ENCODE measurements around the gene GABARAP. TPM values are rescaled to one million over a fixed set of nuclear protein-coding genes. Genes with fewer than 3 reads are reported as not detected.

GABARAP gene
- total RNA-seq, 4 donors from 2014 or later = 112 to 840 (median 273) TPM

DNA sequence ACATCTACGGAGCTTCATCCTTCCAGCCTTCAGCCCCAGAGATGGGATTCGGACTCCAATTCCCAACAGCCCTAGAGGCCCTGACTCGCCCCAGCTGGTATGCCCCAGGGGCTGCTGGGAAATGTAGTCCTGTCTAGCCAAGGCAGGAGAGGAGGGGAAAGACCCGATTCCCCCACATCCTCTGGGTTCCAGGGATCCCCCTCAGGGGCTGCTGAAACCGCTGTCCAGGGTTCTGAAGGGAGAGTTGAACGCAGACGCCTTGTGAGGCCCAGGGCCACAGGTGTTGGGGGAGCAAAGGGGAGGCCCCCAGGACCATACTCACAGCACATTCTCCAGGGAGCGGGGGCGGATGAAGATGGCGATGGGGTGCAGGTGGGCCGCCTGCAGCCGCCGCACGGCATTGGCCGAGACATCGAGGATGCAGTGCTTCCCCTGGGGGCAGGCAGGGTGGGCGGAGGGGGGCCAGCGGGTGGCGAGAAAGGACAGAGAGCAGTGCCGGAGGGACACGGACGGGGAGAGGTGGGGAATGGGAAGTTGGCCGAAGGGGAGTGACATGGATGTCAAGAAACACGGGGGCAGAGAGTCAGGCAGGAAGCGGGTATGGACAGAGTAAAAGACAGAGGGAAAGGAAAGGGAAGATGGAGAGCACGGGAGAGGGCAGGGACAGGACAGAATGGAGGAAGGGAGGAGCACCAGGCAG, 50.5 kb downstream of the GABARAP start:
- WGBS, 2 donors = 78 to 82% methylated on average over 26 of the region's 26 CpGs

DNA sequence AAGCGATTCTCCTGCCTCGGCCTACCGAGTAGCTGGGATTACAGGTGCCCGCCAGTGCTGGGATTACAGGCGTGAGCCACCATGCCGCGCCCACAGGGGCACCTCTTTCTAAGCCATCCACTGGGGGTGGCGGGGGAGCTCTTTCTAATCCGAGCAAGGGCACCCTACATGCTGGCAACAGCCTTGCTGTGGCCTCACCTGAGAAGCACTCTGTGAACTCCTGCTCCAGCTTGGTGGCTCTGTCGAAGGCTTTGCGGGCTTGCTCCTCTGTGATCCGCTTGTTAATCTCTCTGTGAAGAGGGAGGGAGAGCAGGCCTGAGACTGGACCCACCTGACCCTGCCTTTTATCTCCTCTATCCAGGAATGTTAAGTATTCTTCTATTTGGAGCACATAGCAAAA, 51.2 kb downstream of the GABARAP start:
- TF ChIP-seq POLR2A (IDR thresholded peaks at IDR 0.05) = no peak
- H3K4me3 ChIP-seq (replicated peaks in 1 of 3) = no peak overlapping the region
- H3K4me1 ChIP-seq = no peaks in the 10 kb centered on the region
- peaks cover 4 to 15% of the 10 kb centered on the region in 2 donors for H3K36me3 ChIP-seq
- H3K27ac ChIP-seq = no peak overlapping the region
- WGBS, 2 donors = 87 to 90% methylated on average over 8 to 10 of the region's 12 CpGs
- intact Hi-C loops (cut with DNase I) = no loop called here
- no peaks in the 10 kb centered on the region for H3K27me3 ChIP-seq
- no peaks in the 10 kb centered on the region for H3K9me3 ChIP-seq
- no peak for DNase-seq

More for the DNA sequence above, 50.5 kb downstream of the GABARAP start:
- no peak for TF ChIP-seq POLR2A (IDR thresholded peaks at IDR 0.05)
- TF ChIP-seq, protein P1, sequence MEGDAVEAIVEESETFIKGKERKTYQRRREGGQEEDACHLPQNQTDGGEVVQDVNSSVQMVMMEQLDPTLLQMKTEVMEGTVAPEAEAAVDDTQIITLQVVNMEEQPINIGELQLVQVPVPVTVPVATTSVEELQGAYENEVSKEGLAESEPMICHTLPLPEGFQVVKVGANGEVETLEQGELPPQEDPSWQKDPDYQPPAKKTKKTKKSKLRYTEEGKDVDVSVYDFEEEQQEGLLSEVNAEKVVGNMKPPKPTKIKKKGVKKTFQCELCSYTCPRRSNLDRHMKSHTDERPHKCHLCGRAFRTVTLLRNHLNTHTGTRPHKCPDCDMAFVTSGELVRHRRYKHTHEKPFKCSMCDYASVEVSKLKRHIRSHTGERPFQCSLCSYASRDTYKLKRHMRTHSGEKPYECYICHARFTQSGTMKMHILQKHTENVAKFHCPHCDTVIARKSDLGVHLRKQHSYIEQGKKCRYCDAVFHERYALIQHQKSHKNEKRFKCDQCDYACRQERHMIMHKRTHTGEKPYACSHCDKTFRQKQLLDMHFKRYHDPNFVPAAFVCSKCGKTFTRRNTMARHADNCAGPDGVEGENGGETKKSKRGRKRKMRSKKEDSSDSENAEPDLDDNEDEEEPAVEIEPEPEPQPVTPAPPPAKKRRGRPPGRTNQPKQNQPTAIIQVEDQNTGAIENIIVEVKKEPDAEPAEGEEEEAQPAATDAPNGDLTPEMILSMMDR (IDR thresholded peaks at IDR 0.05) = no peak
- H3K27ac ChIP-seq = no peak overlapping the region
- intact Hi-C loops (cut with DNase I) = no loop called here
- H3K9me3 ChIP-seq = no peaks in the 10 kb centered on the region
- H3K4me1 ChIP-seq = no peaks in the 10 kb centered on the region
- H3K27me3 ChIP-seq = no peaks in the 10 kb centered on the region
- H3K4me3 ChIP-seq (replicated peaks in 1 of 3) = no peak overlapping the region
- peak; percentile 27 to 33 for DNase-seq
- peaks cover 9 to 21% of the 10 kb centered on the region in 2 donors for H3K36me3 ChIP-seq

DNA sequence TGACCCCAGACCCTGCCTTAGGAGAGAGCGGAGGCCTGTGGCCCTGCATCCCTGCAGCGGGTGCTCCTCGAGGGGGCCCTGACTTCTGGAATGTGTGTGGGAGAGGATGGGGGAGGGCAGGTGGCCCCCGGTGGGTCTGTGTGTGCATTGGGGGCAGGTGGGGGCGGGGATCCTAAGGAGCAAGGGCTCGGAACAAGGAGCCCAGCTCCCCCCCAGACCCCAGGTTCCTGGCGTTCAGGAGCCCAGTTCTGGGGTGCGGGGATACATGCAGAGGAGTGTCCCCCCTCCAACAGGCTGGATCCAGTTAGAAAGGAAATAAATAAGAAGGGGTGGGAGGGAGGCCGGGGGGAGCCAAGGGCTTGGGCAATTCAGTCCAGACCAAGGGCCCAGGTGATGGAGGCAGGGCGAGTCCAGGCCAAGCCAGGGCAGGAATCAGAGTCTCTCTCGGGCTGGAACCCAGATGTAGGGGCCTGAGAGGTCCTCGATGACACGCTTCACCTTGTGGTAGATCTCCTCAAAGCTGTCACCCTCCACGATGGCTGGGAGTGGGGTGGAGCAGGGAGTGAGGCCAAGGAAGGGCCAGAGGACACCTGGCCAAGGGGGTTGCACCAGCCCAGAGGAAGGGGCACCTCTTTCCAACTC, 51.9 kb downstream of the GABARAP start:
- no peak for DNase-seq

More for the DNA sequence above, 51.9 kb downstream of the GABARAP start:
- TF ChIP-seq POLR2A (IDR thresholded peaks at IDR 0.05) = no peak
- TF ChIP-seq, protein P1 (IDR thresholded peaks at IDR 0.05) = no peak
- Histone ChIP-seq H3K27ac (no peak overlapping the region), H3K4me3 (replicated peaks in 1 of 3) (no peak overlapping the region), H3K36me3 (peaks cover 0 to 12% of the 10 kb centered on the region in 2 donors), H3K27me3 (no peaks in the 10 kb centered on the region), H3K9me3 (no peaks in the 10 kb centered on the region), H3K4me1 (no peaks in the 10 kb centered on the region)
- 82 to 92% methylated on average over 11 to 14 of the region's 14 CpGs for WGBS, 2 donors
- intact Hi-C loops (cut with DNase I) = no loop called here

MicroRNA genes within 50 kb of the gene (microRNA counts, 767-probe panel; counts per million panel counts)
- microRNA hsa-miR-324-3p (0 counts per million in 2 donors), microRNA hsa-miR-324-5p (2,758 to 5,100 counts per million in 2 donors)

Small RNA genes within 50 kb of the gene (microRNA-seq; reads per million reads assigned to microRNA genes)
- gene MIR324 = 994 reads per million, percentile 81 among the genes with 10 or more reads in this experiment

Small RNA genes within 50 kb of the gene (small RNA-seq; reads per million reads assigned to genes)
- gene AC120057.4 = not detected
- 0.66 reads per million for gene MIR324
- gene RF00019 = not detected

Other genes with a start within 250 kb of the GABARAP start
- gene ALOX12, start 246.4 kb downstream of the GABARAP start, total RNA-seq = not detected
- gene RNASEK, start 229.8 kb downstream of the GABARAP start, total RNA-seq = 100 to 1,000 TPM; 134 to 297 (median 200) TPM
- 10 to 100 TPM in 2 of 4 donors, 1 to 10 TPM in 2; 3.1 to 18.9 (median 7.6) TPM for gene BCL6B, start 219.4 kb downstream of the GABARAP start, total RNA-seq
- gene SLC16A13, start 206.4 kb downstream of the GABARAP start, total RNA-seq = 1 to 10 TPM; 1.2 to 6.7 (median 4.1) TPM
- gene SLC16A11, start 198.4 kb downstream of the GABARAP start, total RNA-seq = 10 to 100 TPM in 3 of 4 donors, 1 to 10 TPM in 1; 5.4 to 43.9 (median 18.8) TPM
- gene CLEC10A, start 162.2 kb downstream of the GABARAP start, total RNA-seq = 1 to 10 TPM in 3 of 4 donors, under 1 TPM in 1; 0.59 to 3.9 (median 2.1) TPM
- gene ASGR2, start 127.6 kb downstream of the GABARAP start, total RNA-seq = 1 to 10 TPM in 1 of 4 donors, not detected in 3; 1.0 TPM
- 1 to 10 TPM in 3 of 4 donors, not detected in 1; 3.0 to 6.5 (median 3.3) TPM for gene ASGR1, start 63.1 kb downstream of the GABARAP start, total RNA-seq
- gene DLG4, start 22.6 kb downstream of the GABARAP start, total RNA-seq = 10 to 100 TPM in 2 of 4 donors, 1 to 10 TPM in 2; 6.8 to 21.5 (median 12.4) TPM
- 1,000 to 10,000 TPM in 1 of 4 donors, 100 to 1,000 TPM in 3; 581 to 1,743 (median 795) TPM for gene ACADVL, start 22.5 kb downstream of the GABARAP start, total RNA-seq
- 10 to 100 TPM; 45.3 to 68.6 (median 49.0) TPM for gene DVL2, start 7.9 kb downstream of the GABARAP start, total RNA-seq
- gene PHF23, start 3.0 kb downstream of the GABARAP start, total RNA-seq = 10 to 100 TPM; 19.8 to 39.5 (median 35.8) TPM
- gene CTDNEP1, start 9.3 kb upstream of the GABARAP start, total RNA-seq = 10 to 100 TPM; 35.1 to 70.4 (median 48.4) TPM
- gene ELP5, start 9.8 kb upstream of the GABARAP start, total RNA-seq = 10 to 100 TPM; 27.4 to 49.0 (median 33.0) TPM
- 100 to 1,000 TPM; 108 to 161 (median 144) TPM for gene CLDN7, start 20.0 kb upstream of the GABARAP start, total RNA-seq
- 10 to 100 TPM in 1 of 4 donors, 1 to 10 TPM in 3; 2.5 to 14.6 (median 3.9) TPM for gene SLC2A4, start 39.3 kb upstream of the GABARAP start, total RNA-seq
- 1 to 10 TPM; 1.2 to 4.1 (median 2.1) TPM for gene YBX2, start 52.2 kb upstream of the GABARAP start, total RNA-seq
- gene EIF5A, start 65.2 kb upstream of the GABARAP start, total RNA-seq = 100 to 1,000 TPM; 135 to 210 (median 144) TPM
- 100 to 1,000 TPM in 2 of 4 donors, 10 to 100 TPM in 2; 69.5 to 130 (median 100) TPM for gene GPS2, start 72.9 kb upstream of the GABARAP start, total RNA-seq
- 10 to 100 TPM; 18.5 to 32.8 (median 22.5) TPM for gene NEURL4, start 86.9 kb upstream of the GABARAP start, total RNA-seq
- gene ACAP1, start 94.1 kb upstream of the GABARAP start, total RNA-seq = 1 to 10 TPM in 3 of 4 donors, under 1 TPM in 1; 0.89 to 7.1 (median 3.8) TPM
- gene KCTD11, start 109.7 kb upstream of the GABARAP start, total RNA-seq = 10 to 100 TPM in 3 of 4 donors, 1 to 10 TPM in 1; 6.6 to 20.4 (median 18.7) TPM
- gene TMEM95, start 112.7 kb upstream of the GABARAP start, total RNA-seq = not detected
- 10 to 100 TPM; 11.0 to 30.2 (median 15.9) TPM for gene TNK1, start 138.6 kb upstream of the GABARAP start, total RNA-seq
- 10 to 100 TPM; 18.3 to 21.6 (median 19.9) TPM for gene PLSCR3, start 152.1 kb upstream of the GABARAP start, total RNA-seq
- 100 to 1,000 TPM in 1 of 4 donors, 10 to 100 TPM in 3; 27.8 to 133 (median 35.2) TPM for gene TMEM256, start 161.6 kb upstream of the GABARAP start, total RNA-seq
- gene NLGN2, start 165.4 kb upstream of the GABARAP start, total RNA-seq = 1 to 10 TPM; 2.2 to 6.3 (median 4.7) TPM
- not detected for gene SPEM1, start 177.9 kb upstream of the GABARAP start, total RNA-seq
- gene SPEM2, start 183.2 kb upstream of the GABARAP start, total RNA-seq = under 1 TPM in 1 of 4 donors, not detected in 3; 0.40 TPM
- not detected for gene SPEM3, start 186.4 kb upstream of the GABARAP start, total RNA-seq
- 10 to 100 TPM; 11.3 to 19.4 (median 16.4) TPM for gene TMEM102, start 193.0 kb upstream of the GABARAP start, total RNA-seq
- 10 to 100 TPM in 3 of 4 donors, 1 to 10 TPM in 1; 4.3 to 12.1 (median 10.5) TPM for gene FGF11, start 197.1 kb upstream of the GABARAP start, total RNA-seq
- 10 to 100 TPM; 13.4 to 29.2 (median 19.8) TPM for gene CHRNB1, start 202.6 kb upstream of the GABARAP start, total RNA-seq
- gene ZBTB4, start 237.2 kb upstream of the GABARAP start, total RNA-seq = 10 to 100 TPM; 58.5 to 85.2 (median 79.9) TPM
- not detected for gene SLC35G6, start 239.0 kb upstream of the GABARAP start, total RNA-seq
- 100 to 1,000 TPM in 2 of 4 donors, 10 to 100 TPM in 2; 47.6 to 125 (median 82.2) TPM for gene POLR2A, start 241.9 kb upstream of the GABARAP start, total RNA-seq

Data from thyroid gland (tissue), 4 donors.